ENCODE data around the gene TMEM135.

- TF ChIP-seq EZH2 (IDR thresholded peaks at IDR 0.05; ENCODE audit: insufficient read depth, poor library complexity, severe bottlenecking): no peak
- TF ChIP-seq EZH2phosphoT487 (IDR thresholded peaks at IDR 0.05; ENCODE audit: insufficient read depth, low read depth): no peak
Measured at GRCh38 chr11:87352759-87353707, 315.3 kb downstream of the TMEM135 start.
